Stimulated activated CD8-positive, alpha-beta memory T cell treated with anti-CD3 and anti-CD28 coated beads, Interleukin-12 subunit alpha, Interleukin-12 subunit beta, amount 100 ng/mL, for 24 hours (primary cell): ENCODE results near the gene MTA3.
"Not testable (repeated sequence)": the region's sequence is repeated elsewhere in the genome, so short reads cannot be mapped to it uniquely, and the experiment has no call there.

ENCODE experiments used
- DNase-seq: peaks from one replicate; pipeline ENCODE4 v3.0.0-alpha.2; 2020; ENCODE audit errors: extremely low read depth

Gene MTA3

GRCh38 chr2:42567364-42567763 lies 1.1 kb upstream of the MTA3 start:
- no peak for DNase-seq

- no peak for DNase-seq
Observed at GRCh38 chr2:42567806-42568400, 529 bp upstream of the MTA3 start.

- DNase-seq = no peak
Observed at GRCh38 chr2:42569116-42569711, 782 bp downstream of the MTA3 start.

GRCh38 chr2:42569883-42570282 lies 1.5 kb downstream of the MTA3 start:
- no peak for DNase-seq

- no peak for DNase-seq
Observed at GRCh38 chr2:42572297-42573081, 4.1 kb downstream of the MTA3 start.

- DNase-seq = no peak
Observed at GRCh38 chr2:42573256-42573655, 4.8 kb downstream of the MTA3 start.

GRCh38 chr2:42575458-42576064 lies 7.1 kb downstream of the MTA3 start:
- no peak for DNase-seq

GRCh38 chr2:42578621-42579020 lies 10.2 kb downstream of the MTA3 start:
- no peak for DNase-seq

GRCh38 chr2:42581257-42581656 lies 12.8 kb downstream of the MTA3 start:
- no peak for DNase-seq

- DNase-seq = not testable (repeated sequence)
Observed at GRCh38 chr2:42584628-42585027, 16.2 kb downstream of the MTA3 start.

GRCh38 chr2:42585779-42586178 lies 17.3 kb downstream of the MTA3 start:
- DNase-seq = no peak

GRCh38 chr2:42587526-42588117 lies 19.2 kb downstream of the MTA3 start:
- no peak for DNase-seq

GRCh38 chr2:42588121-42588520 lies 19.7 kb downstream of the MTA3 start:
- DNase-seq = no peak

GRCh38 chr2:42590176-42590575 lies 21.7 kb downstream of the MTA3 start:
- DNase-seq = no peak

GRCh38 chr2:42593282-42593681 lies 24.9 kb downstream of the MTA3 start:
- no peak for DNase-seq

GRCh38 chr2:42598656-42599055 lies 30.2 kb downstream of the MTA3 start:
- DNase-seq = no peak

GRCh38 chr2:42601076-42601475 lies 32.6 kb downstream of the MTA3 start:
- DNase-seq = no peak

GRCh38 chr2:42602218-42602875 lies 33.9 kb downstream of the MTA3 start:
- DNase-seq = no peak

GRCh38 chr2:42602876-42603219 lies 34.4 kb downstream of the MTA3 start:
- DNase-seq = no peak

GRCh38 chr2:42604341-42604867 lies 36.0 kb downstream of the MTA3 start:
- not testable (repeated sequence) for DNase-seq

- DNase-seq = not testable (repeated sequence)
Observed at GRCh38 chr2:42606166-42606565, 37.7 kb downstream of the MTA3 start.
